Left ventricle myocardium inferior (tissue), 1 donor: ENCODE results near the gene TTC34. TPM values are rescaled to one million over a fixed set of nuclear protein-coding genes. Genes with fewer than 3 reads are reported as not detected.
"Not testable (repeated sequence)": the region's sequence is repeated elsewhere in the genome, so short reads cannot be mapped to it uniquely, and the experiment has no call there.

ENCODE experiments used
- DNase-seq: peaks from one replicate; pipeline ENCODE4 v3.0.0-alpha.2; 2020
- H3K27ac ChIP-seq: fragments of 200-600 bp; replicated peaks from 2 replicates; pipeline ENCODE4 v1.8.0; 2021
- H3K27me3 ChIP-seq: fragments of 200-600 bp; 2 replicates; pipeline ENCODE4 v1.8.0; 2021; ENCODE audit warnings: low read depth
- H3K36me3 ChIP-seq: fragments of 200-600 bp; 2 replicates; pipeline ENCODE4 v1.8.0; 2021
- H3K4me1 ChIP-seq: fragments of 200-600 bp; 2 replicates; pipeline ENCODE4 v1.8.0; 2021
- H3K4me3 ChIP-seq: fragments of 200-600 bp; 2 replicates; pipeline ENCODE4 v1.8.0; 2021; ENCODE audit warnings: mild to moderate bottlenecking, moderate library complexity
- H3K9me3 ChIP-seq: fragments of 200-600 bp; replicated peaks from 2 replicates; pipeline ENCODE4 v1.8.0; 2021
- CTCF ChIP-seq: fragments of 200-600 bp; IDR thresholded peaks from 2 replicates; pipeline ENCODE4 v1.8.0; 2021; ENCODE audit warnings: antibody characterized with exemption, mild to moderate bottlenecking, borderline replicate concordance
- intact Hi-C: fragments of 100-400 bp; cut with micrococcal nuclease; formaldehyde crosslinking; loops from one replicate; pipeline ENCODE4 v1.11.0; 2022
- total RNA-seq: library from RNA; stranded (reverse); fragmentation: NEBNext Ultra II Directional; extraction: Animal tissue kit (Norgen Biotek cat#: 25700); gene quantifications from one replicate; pipeline ENCODE4 v1.2.1, GENCODE V29; 2021
- donor health status: DM: no; HTN: yes; CAD: no; lungs with severe emphysema.

TTC34 gene
- total RNA-seq, 1 donor from 2014 or later, result 0.91 TPM

GRCh38 chr1:2802421-2802961 is 998 bp upstream of the TTC34 start:
- TF ChIP-seq CTCF, result no peak
- no peak overlapping the region for H3K4me3 ChIP-seq
- H3K36me3 ChIP-seq, result no peaks in the 10 kb centered on the region
- H3K4me1 ChIP-seq, result no peaks in the 10 kb centered on the region
- DNase-seq, result no peak
- peaks cover 89% of the 10 kb centered on the region for H3K27me3 ChIP-seq
- H3K9me3 ChIP-seq, result no peaks in the 10 kb centered on the region
- intact Hi-C loops, result no loop called here
- H3K27ac ChIP-seq, result no peak overlapping the region

- no peak for TF ChIP-seq CTCF
- H3K9me3 ChIP-seq, result peaks cover 4% of the 10 kb centered on the region
- no peak overlapping the region for H3K4me3 ChIP-seq
- DNase-seq, result peak; percentile 6
- no peaks in the 10 kb centered on the region for H3K36me3 ChIP-seq
- no peak overlapping the region for H3K27ac ChIP-seq
- H3K4me1 ChIP-seq, result no peaks in the 10 kb centered on the region
- intact Hi-C loops, result no loop called here
- peaks cover 87% of the 10 kb centered on the region for H3K27me3 ChIP-seq
Observed at GRCh38 chr1:2801046-2801445, 447 bp downstream of the TTC34 start.

- no peak overlapping the region for H3K27ac ChIP-seq
- no peaks in the 10 kb centered on the region for H3K4me1 ChIP-seq
- TF ChIP-seq CTCF, result no peak
- DNase-seq, result peak; percentile 7
- intact Hi-C loops, result no loop called here
- no peaks in the 10 kb centered on the region for H3K36me3 ChIP-seq
- peaks cover 83% of the 10 kb centered on the region for H3K27me3 ChIP-seq
- H3K4me3 ChIP-seq, result no peak overlapping the region
- H3K9me3 ChIP-seq, result peaks cover 8% of the 10 kb centered on the region
Observed at GRCh38 chr1:2800664-2801045, 838 bp downstream of the TTC34 start.

GRCh38 chr1:2799811-2800663 is 1.5 kb downstream of the TTC34 start:
- intact Hi-C loops, result no loop called here
- no peak for TF ChIP-seq CTCF
- no peak for DNase-seq
- H3K27me3 ChIP-seq, result peaks cover 76% of the 10 kb centered on the region
- no peak overlapping the region for H3K27ac ChIP-seq
- no peak overlapping the region for H3K4me3 ChIP-seq
- peaks cover 14% of the 10 kb centered on the region for H3K9me3 ChIP-seq
- no peaks in the 10 kb centered on the region for H3K36me3 ChIP-seq
- H3K4me1 ChIP-seq, result no peaks in the 10 kb centered on the region

GRCh38 chr1:2798958-2799357 is 2.5 kb downstream of the TTC34 start:
- H3K36me3 ChIP-seq, H3K27ac ChIP-seq, intact Hi-C loops, DNase-seq, H3K4me3 ChIP-seq, H3K4me1 ChIP-seq: not testable (repeated sequence)
- H3K27me3 ChIP-seq, result peaks cover 71% of the 10 kb centered on the region
- H3K9me3 ChIP-seq, result peaks cover 25% of the 10 kb centered on the region

GRCh38 chr1:2797741-2798016 is 3.8 kb downstream of the TTC34 start:
- Histone ChIP-seq H3K27me3 (peaks cover 66% of the 10 kb centered on the region), H3K4me3 (no peak overlapping the region), H3K4me1 (no peaks in the 10 kb centered on the region), H3K9me3 (peaks cover 38% of the 10 kb centered on the region), H3K36me3 (no peaks in the 10 kb centered on the region), H3K27ac (no peak overlapping the region)
- TF ChIP-seq CTCF, result no peak
- no peak for DNase-seq
- intact Hi-C loops, result no loop called here
